Left ventricle myocardium inferior (tissue), 1 donor: ENCODE measurements around the gene PIGV. TPM values are rescaled to one million over a fixed set of nuclear protein-coding genes. Genes with fewer than 3 reads are reported as not detected.

Source experiments
- DNase-seq: peaks from one replicate; pipeline ENCODE4 v3.0.0-alpha.2; 2020
- H3K27ac ChIP-seq: fragments of 200-600 bp; replicated peaks from 2 replicates; pipeline ENCODE4 v1.8.0; 2021
- H3K27me3 ChIP-seq: fragments of 200-600 bp; 2 replicates; pipeline ENCODE4 v1.8.0; 2021; ENCODE audit warnings: low read depth
- H3K36me3 ChIP-seq: fragments of 200-600 bp; 2 replicates; pipeline ENCODE4 v1.8.0; 2021
- H3K4me1 ChIP-seq: fragments of 200-600 bp; 2 replicates; pipeline ENCODE4 v1.8.0; 2021
- H3K4me3 ChIP-seq: fragments of 200-600 bp; 2 replicates; pipeline ENCODE4 v1.8.0; 2021; ENCODE audit warnings: mild to moderate bottlenecking, moderate library complexity
- H3K9me3 ChIP-seq: fragments of 200-600 bp; replicated peaks from 2 replicates; pipeline ENCODE4 v1.8.0; 2021
- CTCF ChIP-seq: fragments of 200-600 bp; IDR thresholded peaks from 2 replicates; pipeline ENCODE4 v1.8.0; 2021; ENCODE audit warnings: antibody characterized with exemption, mild to moderate bottlenecking, borderline replicate concordance
- intact Hi-C: fragments of 100-400 bp; cut with micrococcal nuclease; formaldehyde crosslinking; loops from one replicate; pipeline ENCODE4 v1.11.0; 2022
- total RNA-seq: library from RNA; stranded (reverse); fragmentation: NEBNext Ultra II Directional; extraction: Animal tissue kit (Norgen Biotek cat#: 25700); gene quantifications from one replicate; pipeline ENCODE4 v1.2.1, GENCODE V29; 2021
- donor health status: DM: no; HTN: yes; CAD: no; lungs with severe emphysema.

Gene PIGV
- total RNA-seq, 1 donor from 2014 or later: 5.6 TPM

- intact Hi-C loops: loop anchor here (5.0 kb wide), 1 partner anchor 89 kb away; the partner anchor contains the start of gene ARID1A
- DNase-seq: no peak
- Histone ChIP-seq H3K9me3 (no peaks in the 10 kb centered on the region), H3K36me3 (peaks cover 7% of the 10 kb centered on the region), H3K27ac (peak overlapping the region; percentile 97), H3K27me3 (no peaks in the 10 kb centered on the region), H3K4me1 (peaks cover 99% of the 10 kb centered on the region), H3K4me3 (peak overlapping the region; percentile 86)
- no peak for TF ChIP-seq CTCF
Observed at GRCh38 chr1:26785611-26786436, 1.9 kb upstream of the PIGV start.

GRCh38 chr1:26786437-26787380 is 1.0 kb upstream of the PIGV start:
- no peaks in the 10 kb centered on the region for H3K27me3 ChIP-seq
- TF ChIP-seq CTCF: no peak
- peaks cover 99% of the 10 kb centered on the region for H3K4me1 ChIP-seq
- no peaks in the 10 kb centered on the region for H3K36me3 ChIP-seq
- intact Hi-C loops: loop anchor here (5.0 kb wide), 1 partner anchor 89 kb away; the partner anchor contains the start of gene ARID1A
- H3K27ac ChIP-seq: peak overlapping the region; percentile 97
- DNase-seq: peak; percentile 67
- no peaks in the 10 kb centered on the region for H3K9me3 ChIP-seq
- H3K4me3 ChIP-seq: peak overlapping the region; percentile 86

- no peak for TF ChIP-seq CTCF
- Histone ChIP-seq H3K4me3 (peak overlapping the region; percentile 86), H3K4me1 (peaks cover 96% of the 10 kb centered on the region), H3K27ac (peak overlapping the region; percentile 97), H3K27me3 (no peaks in the 10 kb centered on the region), H3K9me3 (no peaks in the 10 kb centered on the region), H3K36me3 (no peaks in the 10 kb centered on the region)
- no peak for DNase-seq
- intact Hi-C loops: loop anchor here (5.0 kb wide), 1 partner anchor 90 kb away; the partner anchor contains the start of gene ARID1A
Observed at GRCh38 chr1:26787381-26787705, 407 bp upstream of the PIGV start.

GRCh38 chr1:26788515-26788785 is 700 bp downstream of the PIGV start:
- DNase-seq: no peak
- peaks cover 85% of the 10 kb centered on the region for H3K4me1 ChIP-seq
- no peaks in the 10 kb centered on the region for H3K36me3 ChIP-seq
- H3K9me3 ChIP-seq: no peaks in the 10 kb centered on the region
- no peaks in the 10 kb centered on the region for H3K27me3 ChIP-seq
- H3K27ac ChIP-seq: peak overlapping the region; percentile 97
- TF ChIP-seq CTCF: no peak
- intact Hi-C loops: loop anchor here (2.0 to 5.0 kb wide), 2 partner anchors 91 to 186 kb away; partner anchors contain the start of gene ARID1A
- H3K4me3 ChIP-seq: peak overlapping the region; percentile 86

GRCh38 chr1:26788836-26789611 is 1.3 kb downstream of the PIGV start:
- Histone ChIP-seq H3K4me1 (peaks cover 80% of the 10 kb centered on the region), H3K9me3 (no peaks in the 10 kb centered on the region), H3K36me3 (peaks cover 5% of the 10 kb centered on the region), H3K27me3 (no peaks in the 10 kb centered on the region), H3K27ac (peak overlapping the region; percentile 97), H3K4me3 (peak overlapping the region; percentile 86)
- peak; percentile 85 for DNase-seq
- intact Hi-C loops: loop anchor here (2.0 to 5.0 kb wide), 2 partner anchors 92 to 186 kb away; partner anchors contain the start of gene ARID1A
- peak; percentile 96 for TF ChIP-seq CTCF
